CD14-positive monocyte (primary cell): ENCODE measurements around the gene FOXP1. TPM values are rescaled to one million over a fixed set of nuclear protein-coding genes. Genes with fewer than 3 reads are reported as not detected.

Experiments
- DNase-seq, 3 donors: peaks; one replicate each; pipeline ENCODE4 v3.0.0-alpha.2; 2011 to 2022
- H2AFZ ChIP-seq: 2 replicates; pipeline ENCODE4 v1.6.0; 2012; ENCODE audit warnings: mild to moderate bottlenecking, low read depth, low read length, inconsistent platforms; ENCODE audit not compliant: insufficient read depth, poor library complexity, severe bottlenecking
- H3K27ac ChIP-seq, 2 donors: 1 replicate in 1 of 2; 2 replicates in 1 of 2; pipeline ENCODE4 v1.5.1; 2012 to 2013; ENCODE audit warnings: low read length in 2 of 2, control low read depth in 1 of 2, inconsistent platforms in 1 of 2, low read depth in 1 of 2, mild to moderate bottlenecking in 1 of 2
- H3K27me3 ChIP-seq, 2 donors: one replicate each; pipeline versions ENCODE4 v1.6.0 to v1.6.1; 2011 to 2013; ENCODE audit warnings: low read length in 2 of 2; ENCODE audit not compliant: control insufficient read depth in 2 of 2, insufficient read depth in 2 of 2
- H3K36me3 ChIP-seq, 2 donors: replicated peaks in 1 of 2; 1 replicate in 1 of 2; 2 replicates in 1 of 2; pipeline versions ENCODE4 v1.5.1 to v1.6.1; 2012 to 2013; ENCODE audit warnings: low read length in 2 of 2, control low read depth in 1 of 2, inconsistent platforms in 1 of 2, mild to moderate bottlenecking in 1 of 2; ENCODE audit not compliant: insufficient read depth in 2 of 2, control insufficient read depth in 1 of 2
- H3K4me1 ChIP-seq, 2 donors: 1 replicate in 1 of 2; 2 replicates in 1 of 2; pipeline versions ENCODE4 v1.5.1 to v1.6.1; 2012 to 2013; ENCODE audit warnings: low read length in 2 of 2, control low read depth in 1 of 2, inconsistent platforms in 1 of 2, mild to moderate bottlenecking in 1 of 2, moderate library complexity in 1 of 2; ENCODE audit not compliant: insufficient read depth in 2 of 2, control insufficient read depth in 1 of 2
- H3K4me2 ChIP-seq: replicated peaks from 2 replicates; pipeline ENCODE3; 2012; ENCODE audit warnings: low read length, moderate library complexity, mild to moderate bottlenecking; ENCODE audit not compliant: poor library complexity, severe bottlenecking; ENCODE audit errors: extremely low read depth
- H3K4me3 ChIP-seq, 3 experiments: fragments of 200-600 bp in 1 of 3; sonication (generic) in 1 of 3; replicated peaks in 1 of 3; 1 replicate in 2 of 3; 2 replicates in 1 of 3; pipeline ENCODE4 v1.5.1; 2011 to 2013; ENCODE audit warnings: low read length in 3 of 3, mild to moderate bottlenecking in 3 of 3, control low read depth in 2 of 3, low read depth in 2 of 3, inconsistent platforms in 1 of 3, moderate library complexity in 1 of 3
- H3K79me2 ChIP-seq: 2 replicates; pipeline ENCODE4 v1.6.0; 2012; ENCODE audit warnings: mild to moderate bottlenecking, control low read depth, inconsistent platforms, low read length, moderate library complexity; ENCODE audit not compliant: insufficient read depth
- H3K9ac ChIP-seq: 2 replicates; pipeline ENCODE4 v1.6.0; 2017; ENCODE audit warnings: low read length, mild to moderate bottlenecking; ENCODE audit not compliant: insufficient read depth, poor library complexity, severe bottlenecking
- H3K9me3 ChIP-seq, 2 donors: replicated peaks in 1 of 2; 1 replicate in 1 of 2; 2 replicates in 1 of 2; pipeline versions ENCODE4 v1.5.1 to v1.6.1; 2012 to 2013; ENCODE audit warnings: low read length in 2 of 2, control low read depth in 1 of 2; ENCODE audit not compliant: control insufficient read depth in 1 of 2, insufficient read depth in 1 of 2
- H4K20me1 ChIP-seq: 2 replicates; pipeline ENCODE4 v1.6.0; 2012; ENCODE audit warnings: mild to moderate bottlenecking, low read length, control low read depth, moderate library complexity; ENCODE audit not compliant: insufficient read depth
- H3K27ac Mint-ChIP-seq, 7 donors: one replicate each; pipeline ENCODE4 v1.8.0; 2020; ENCODE audit warnings: mild to moderate bottlenecking in 7 of 7, mixed read lengths in 7 of 7, moderate library complexity in 6 of 7, inconsistent platforms in 2 of 7
- H3K27me3 Mint-ChIP-seq, 3 donors: one replicate each; pipeline ENCODE4 v1.8.0; 2021 to 2022; ENCODE audit warnings: low read depth in 3 of 3, mild to moderate bottlenecking in 3 of 3, mixed read lengths in 3 of 3, moderate library complexity in 3 of 3, inconsistent platforms in 1 of 3
- H3K36me3 Mint-ChIP-seq, 2 donors: one replicate each; pipeline ENCODE4 v1.8.0; 2020; ENCODE audit warnings: mixed read lengths in 2 of 2, inconsistent platforms in 1 of 2, mild to moderate bottlenecking in 1 of 2
- H3K4me1 Mint-ChIP-seq: one replicate; pipeline ENCODE4 v1.8.0; 2020; ENCODE audit warnings: mild to moderate bottlenecking, mixed read lengths
- H3K4me3 Mint-ChIP-seq, 2 donors: one replicate each; pipeline ENCODE4 v1.8.0; 2020; ENCODE audit warnings: mild to moderate bottlenecking in 2 of 2, mixed read lengths in 2 of 2, moderate library complexity in 1 of 2
- H3K9me3 Mint-ChIP-seq, 7 donors: one replicate each; pipeline ENCODE4 v1.8.0; 2020 to 2022; ENCODE audit warnings: mixed read lengths in 7 of 7, mild to moderate bottlenecking in 6 of 7, moderate library complexity in 6 of 7, inconsistent platforms in 2 of 7
- WGBS: methylation state at CpG from one replicate; pipeline ENCODE4 v1.1.5; 2013; ENCODE audit warnings: missing lambda C conversion rate; ENCODE audit not compliant: insufficient coverage; 5-methylcytosine and 5-hydroxymethylcytosine counted together
- intact Hi-C, 2 donors: fragments of 100-400 bp; cut with micrococcal nuclease; formaldehyde crosslinking; loops; one replicate each; pipeline versions ENCODE4 v1.15.0 to v1.15.1; 2023
- polyA plus RNA-seq, 3 donors: library from polyadenylated mRNA; depleted of rRNA in 1 of 3; unstranded in 2 of 3; stranded (reverse) in 1 of 3; fragments of 300-500 nt in 2 of 3; fragments of >200 nt in 1 of 3; fragmentation: Illumina TruSeq in 2 of 3; gene quantifications; 1 replicate in 2 of 3; 2 replicates in 1 of 3; pipeline ENCODE4 v1.2.3, GENCODE V29; 2012 to 2021
- TF ChIP-seq, protein P1 (sequence below): fragments of 200-600 bp; IDR thresholded peaks from one replicate; pipeline ENCODE4 v1.8.0; 2022; ENCODE audit warnings: antibody characterized with exemption, mild to moderate bottlenecking

The FOXP1 gene
- polyA plus RNA-seq, 3 donors, result 25.7 to 42.6 (median 27.8) TPM

- Histone ChIP-seq H3K9me3 (no peaks in the 10 kb centered on the region), H4K20me1 (peaks cover 42% of the 10 kb centered on the region), H3K27me3 (no peaks in the 10 kb centered on the region), H2AFZ (no peak overlapping the region), H3K36me3 (no peaks in the 10 kb centered on the region), H3K79me2 (peaks cover 89% of the 10 kb centered on the region), H3K4me1 (peaks cover 59 to 69% of the 10 kb centered on the region in 2 donors), H3K4me2 (no peak overlapping the region), H3K27ac (peak overlapping the region in 1 of 2 donors; percentile 86), H3K4me3 (no peak overlapping the region), H3K9ac (peak overlapping the region; percentile 31)
- peak overlapping the region in 5 of 7 donors; percentile 82 to 95 (median 91) for H3K27ac Mint-ChIP-seq
- H3K36me3 Mint-ChIP-seq, result peaks cover 2 to 7% of the 10 kb centered on the region in 2 donors
- WGBS, result no CpG with 5 or more reads among the region's 1 CpG
- DNase-seq, result peak; percentile 62 to 78 (median 78)
- H3K27me3 Mint-ChIP-seq, result peaks cover 0 to 2% (median 0%) of the 10 kb centered on the region in 3 donors
- intact Hi-C loops, result loop anchor here (5.0 to 10.0 kb wide), 4 partner anchors 49 to 192 kb away; partner anchors contain the start of gene FOXP1 (in 2 of the 2)
- no peak overlapping the region for H3K4me3 Mint-ChIP-seq
- TF ChIP-seq, protein P1, sequence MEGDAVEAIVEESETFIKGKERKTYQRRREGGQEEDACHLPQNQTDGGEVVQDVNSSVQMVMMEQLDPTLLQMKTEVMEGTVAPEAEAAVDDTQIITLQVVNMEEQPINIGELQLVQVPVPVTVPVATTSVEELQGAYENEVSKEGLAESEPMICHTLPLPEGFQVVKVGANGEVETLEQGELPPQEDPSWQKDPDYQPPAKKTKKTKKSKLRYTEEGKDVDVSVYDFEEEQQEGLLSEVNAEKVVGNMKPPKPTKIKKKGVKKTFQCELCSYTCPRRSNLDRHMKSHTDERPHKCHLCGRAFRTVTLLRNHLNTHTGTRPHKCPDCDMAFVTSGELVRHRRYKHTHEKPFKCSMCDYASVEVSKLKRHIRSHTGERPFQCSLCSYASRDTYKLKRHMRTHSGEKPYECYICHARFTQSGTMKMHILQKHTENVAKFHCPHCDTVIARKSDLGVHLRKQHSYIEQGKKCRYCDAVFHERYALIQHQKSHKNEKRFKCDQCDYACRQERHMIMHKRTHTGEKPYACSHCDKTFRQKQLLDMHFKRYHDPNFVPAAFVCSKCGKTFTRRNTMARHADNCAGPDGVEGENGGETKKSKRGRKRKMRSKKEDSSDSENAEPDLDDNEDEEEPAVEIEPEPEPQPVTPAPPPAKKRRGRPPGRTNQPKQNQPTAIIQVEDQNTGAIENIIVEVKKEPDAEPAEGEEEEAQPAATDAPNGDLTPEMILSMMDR, result no peak
- peaks cover 77% of the 10 kb centered on the region for H3K4me1 Mint-ChIP-seq
- H3K9me3 Mint-ChIP-seq, result no peaks in the 10 kb centered on the region
These were observed 190.4 kb downstream of the FOXP1 start for GRCh38 chr3:71393093-71393492.

- H4K20me1 ChIP-seq, result peaks cover 36% of the 10 kb centered on the region
- peaks cover 61 to 72% of the 10 kb centered on the region in 2 donors for H3K4me1 ChIP-seq
- no peaks in the 10 kb centered on the region for H3K36me3 ChIP-seq
- no peaks in the 10 kb centered on the region for H3K27me3 ChIP-seq
- peaks cover 2 to 7% of the 10 kb centered on the region in 2 donors for H3K36me3 Mint-ChIP-seq
- H3K9me3 ChIP-seq, result no peaks in the 10 kb centered on the region
- H3K27ac Mint-ChIP-seq, result peak overlapping the region; percentile 89 to 95 (median 92)
- peak overlapping the region in 1 of 3 experiments; percentile 25 for H3K4me3 ChIP-seq
- DNase-seq, result peak; percentile 52 to 78 (median 54)
- H3K79me2 ChIP-seq, result peaks cover 89% of the 10 kb centered on the region
- WGBS, result no CpG with 5 or more reads among the region's 2 CpGs
- H3K4me2 ChIP-seq, result peak overlapping the region; percentile 51
- peak overlapping the region in 1 of 2 donors; percentile 86 for H3K27ac ChIP-seq
- peaks cover 0 to 2% (median 0%) of the 10 kb centered on the region in 3 donors for H3K27me3 Mint-ChIP-seq
- no peaks in the 10 kb centered on the region for H3K9me3 Mint-ChIP-seq
- peaks cover 70% of the 10 kb centered on the region for H3K4me1 Mint-ChIP-seq
- H3K9ac ChIP-seq, result peak overlapping the region; percentile 31
- intact Hi-C loops, result loop anchor here (5.0 to 10.0 kb wide), 4 partner anchors 50 to 193 kb away; partner anchors contain the start of gene FOXP1 (in 2 of the 2)
- no peak overlapping the region for H2AFZ ChIP-seq
- TF ChIP-seq, protein P1, result no peak
- peak overlapping the region in 1 of 2 donors; percentile 46 for H3K4me3 Mint-ChIP-seq
These were observed 191.3 kb downstream of the FOXP1 start for GRCh38 chr3:71392251-71392650.
